Dermis microvascular lymphatic vessel endothelial cell (primary cell): ENCODE results near the gene GIMAP5. TPM values are rescaled to one million over a fixed set of nuclear protein-coding genes. Genes with fewer than 3 reads are reported as not detected.
A peak's percentile ranks its signal among the peaks of the same experiment; 100 is the strongest.

Source experiments
- DNase-seq, 2 donors: peaks; one replicate each; pipeline versions ENCODE4 v3.0.0 to v3.0.0-alpha.2; 2010; ENCODE audit warnings: low read depth in 2 of 2
- total RNA-seq: library from RNA; depleted of rRNA; stranded (reverse); fragments of >200 nt; gene quantifications from 2 replicates; pipeline ENCODE4 v1.2.1, GENCODE V29; 2014

GIMAP5 gene
- total RNA-seq, 1 donor from 2014 or later: 255 TPM

- DNase-seq: no peak
Measured at GRCh38 chr7:150735596-150736358, 1.4 kb upstream of the GIMAP5 start.

GRCh38 chr7:150736864-150737263 is 354 bp upstream of the GIMAP5 start:
- no peak for DNase-seq

- peak in 1 of 2 donors; percentile 47 for DNase-seq
Measured at GRCh38 chr7:150738092-150738491, 874 bp downstream of the GIMAP5 start.

- DNase-seq: peak; percentile 89 to 93
Measured at GRCh38 chr7:150738591-150739001, 1.4 kb downstream of the GIMAP5 start.

GRCh38 chr7:150739033-150739432 is 1.8 kb downstream of the GIMAP5 start:
- no peak for DNase-seq

- DNase-seq: peak; percentile 39 to 50
Measured at GRCh38 chr7:150740053-150740452, 2.8 kb downstream of the GIMAP5 start.

GRCh38 chr7:150742286-150742968 is 5.2 kb downstream of the GIMAP5 start:
- no peak for DNase-seq

GRCh38 chr7:150744041-150744656 is 6.9 kb downstream of the GIMAP5 start:
- no peak for DNase-seq

GRCh38 chr7:150745086-150745485 is 7.9 kb downstream of the GIMAP5 start:
- no peak for DNase-seq

- DNase-seq: no peak
Measured at GRCh38 chr7:150745876-150746275, 8.7 kb downstream of the GIMAP5 start.

GRCh38 chr7:150746921-150747320 is 9.7 kb downstream of the GIMAP5 start:
- no peak for DNase-seq

- no peak for DNase-seq
Measured at GRCh38 chr7:150748376-150748775, 11.2 kb downstream of the GIMAP5 start.

- DNase-seq: no peak
Measured at GRCh38 chr7:150751702-150752101, 14.5 kb downstream of the GIMAP5 start.

GRCh38 chr7:150753239-150753638 is 16.0 kb downstream of the GIMAP5 start:
- no peak for DNase-seq

- DNase-seq: peak; percentile 91 to 95
Measured at GRCh38 chr7:150753826-150754603, 16.8 kb downstream of the GIMAP5 start.

- DNase-seq: peak in 1 of 2 donors; percentile 29
Measured at GRCh38 chr7:150754951-150755350, 17.7 kb downstream of the GIMAP5 start.

- peak; percentile 81 to 98 for DNase-seq
Measured at GRCh38 chr7:150755473-150756099, 18.4 kb downstream of the GIMAP5 start.

- DNase-seq: no peak
Measured at GRCh38 chr7:150756166-150756565, 18.9 kb downstream of the GIMAP5 start.

- DNase-seq: peak; percentile 47 to 79
Measured at GRCh38 chr7:150756858-150757257, 19.6 kb downstream of the GIMAP5 start.

- no peak for DNase-seq
Measured at GRCh38 chr7:150759479-150759878, 22.3 kb downstream of the GIMAP5 start.

- peak in 1 of 2 donors; percentile 24 for DNase-seq
Measured at GRCh38 chr7:150766334-150766709, 29.1 kb downstream of the GIMAP5 start.
